Measurements from ENCODE around the gene COX5A.
"Not testable (repeated sequence)": the region's sequence is repeated elsewhere in the genome, so short reads cannot be mapped to it uniquely, and the experiment has no call there.

The COX5A gene

GRCh38 chr15:74917676-74918075, 20.2 kb downstream of the COX5A start:
- Histone ChIP-seq H3K4me3 (ENCODE audit: low read depth in 1 of 2, low read length in 1 of 2) (no peak overlapping the region), H3K27ac (no peak overlapping the region), H3K27me3 (no peaks in the 10 kb centered on the region), H3K9me3 (no peaks in the 10 kb centered on the region), H3K4me1 (ENCODE audit: control insufficient read depth in 1 of 2, insufficient read depth in 1 of 2, low read depth in 1 of 2, low read length in 1 of 2) (no peaks in the 10 kb centered on the region), H3K36me3 (peaks cover 84% of the 10 kb centered on the region)
- TF ChIP-seq CTCF (IDR thresholded peaks at IDR 0.05): no peak

DNA sequence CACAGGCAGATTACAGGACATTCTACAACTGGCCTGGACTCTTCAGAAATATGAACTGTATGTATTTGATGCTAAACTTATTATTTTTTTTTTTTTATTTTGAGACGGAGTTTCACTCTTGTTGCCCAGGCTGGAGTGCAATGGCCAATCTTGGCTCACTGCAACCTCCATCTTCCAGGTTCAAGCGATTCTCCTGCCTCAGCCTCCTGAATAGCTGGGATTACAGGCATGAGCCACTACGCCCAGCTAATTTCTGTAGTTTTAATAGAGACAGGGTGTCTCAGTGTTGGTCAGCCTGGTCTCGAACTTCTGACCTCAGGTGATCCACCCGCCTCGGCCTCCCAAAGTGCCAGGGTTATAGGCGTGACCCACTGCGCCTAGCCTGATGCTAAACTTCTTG, 24.1 kb downstream of the COX5A start:
- H3K27me3 ChIP-seq; H3K27ac ChIP-seq; H3K9me3 ChIP-seq; H3K4me3 ChIP-seq (ENCODE audit: low read depth in 1 of 2, low read length in 1 of 2); H3K4me1 ChIP-seq (ENCODE audit: control insufficient read depth in 1 of 2, insufficient read depth in 1 of 2, low read depth in 1 of 2, low read length in 1 of 2): not testable (repeated sequence)
- peaks cover 57% of the 10 kb centered on the region for H3K36me3 ChIP-seq

GRCh38 chr15:74913041-74913440, 24.8 kb downstream of the COX5A start:
- H3K27ac ChIP-seq: no peak overlapping the region
- no peaks in the 10 kb centered on the region for H3K9me3 ChIP-seq
- no peak for TF ChIP-seq CTCF (IDR thresholded peaks at IDR 0.05)

DNA sequence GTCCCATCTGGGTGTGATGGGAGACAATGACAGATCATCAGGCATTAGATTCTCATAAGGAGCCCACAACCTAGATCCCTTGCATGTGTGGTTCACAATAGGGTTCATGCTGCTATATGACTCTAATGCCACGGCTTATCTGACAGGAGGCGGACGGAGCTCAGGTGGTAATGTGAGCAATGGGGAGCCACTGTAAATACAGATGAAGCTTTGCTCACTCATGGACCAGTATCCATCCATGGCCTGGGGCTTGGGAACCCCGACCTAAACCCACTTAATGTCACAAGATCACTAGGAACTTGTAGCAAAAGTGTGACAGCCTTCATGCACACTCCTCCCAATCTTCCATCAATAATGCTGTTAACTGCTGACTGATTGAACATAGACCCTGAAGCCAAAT, 29.2 kb downstream of the COX5A start:
- no peak for TF ChIP-seq CTCF (IDR thresholded peaks at IDR 0.05)
- Histone ChIP-seq H3K36me3 (peaks cover 26% of the 10 kb centered on the region), H3K4me1 (ENCODE audit: control insufficient read depth in 1 of 2, insufficient read depth in 1 of 2, low read depth in 1 of 2, low read length in 1 of 2) (peaks cover 28% of the 10 kb centered on the region in 2 experiments), H3K9me3 (no peaks in the 10 kb centered on the region), H3K27ac (no peak overlapping the region), H3K4me3 (ENCODE audit: low read depth in 1 of 2, low read length in 1 of 2) (no peak overlapping the region), H3K27me3 (no peaks in the 10 kb centered on the region)

More at GRCh38 chr15:74913041-74913440, 24.8 kb downstream of the COX5A start:
- Histone ChIP-seq H3K36me3 (peaks cover 49% of the 10 kb centered on the region), H3K4me1 (ENCODE audit: control insufficient read depth in 1 of 2, insufficient read depth in 1 of 2, low read depth in 1 of 2, low read length in 1 of 2) (no peaks in the 10 kb centered on the region), H3K27me3 (no peaks in the 10 kb centered on the region), H3K4me3 (ENCODE audit: low read depth in 1 of 2, low read length in 1 of 2) (no peak overlapping the region)

DNA sequence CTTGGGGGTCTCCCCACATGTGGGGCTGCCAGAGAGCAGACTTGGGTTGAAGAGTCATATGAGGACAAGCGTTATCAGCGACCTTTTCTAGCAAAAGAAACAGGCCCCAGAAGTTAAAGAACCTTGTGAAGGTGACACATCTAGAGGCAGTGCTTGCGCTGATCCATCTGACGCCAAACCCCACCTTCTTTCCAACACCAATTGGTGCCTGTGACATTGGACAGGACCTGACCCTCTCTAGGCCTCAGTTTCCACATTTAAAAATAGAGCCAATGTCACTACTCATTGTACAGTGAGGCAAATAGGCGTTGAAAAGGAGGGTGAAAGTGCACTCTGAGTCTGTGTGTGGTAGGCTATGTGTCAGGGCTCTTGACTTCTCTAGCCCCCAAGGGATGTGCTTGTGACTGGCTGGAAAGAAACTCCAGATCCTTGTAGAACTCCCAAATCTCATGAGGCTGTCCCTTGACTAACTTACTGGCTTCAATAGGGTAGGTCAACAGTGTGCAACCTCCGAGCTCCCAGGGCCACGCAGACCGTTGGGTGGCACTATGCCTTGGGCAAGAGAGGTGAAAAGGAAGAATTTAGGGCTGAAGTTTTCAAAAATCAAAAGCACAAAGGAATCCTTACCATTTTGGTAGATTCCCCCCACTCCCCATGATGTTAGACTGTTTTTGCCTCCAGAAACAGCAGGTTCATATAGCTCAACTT, 30.6 kb downstream of the COX5A start:
- no peak for TF ChIP-seq CTCF (IDR thresholded peaks at IDR 0.05)
- Histone ChIP-seq H3K36me3 (peaks cover 19% of the 10 kb centered on the region), H3K27me3 (no peaks in the 10 kb centered on the region), H3K4me1 (ENCODE audit: control insufficient read depth in 1 of 2, insufficient read depth in 1 of 2, low read depth in 1 of 2, low read length in 1 of 2) (peaks cover 35 to 37% of the 10 kb centered on the region in 2 experiments), H3K9me3 (no peaks in the 10 kb centered on the region), H3K27ac (peak overlapping the region; percentile 87), H3K4me3 (ENCODE audit: low read depth in 1 of 2, low read length in 1 of 2) (peak overlapping the region; percentile 81 to 97)

- peaks cover 42 to 43% of the 10 kb centered on the region in 2 experiments for H3K4me1 ChIP-seq (ENCODE audit: control insufficient read depth in 1 of 2, insufficient read depth in 1 of 2, low read depth in 1 of 2, low read length in 1 of 2)
- peaks cover 20% of the 10 kb centered on the region for H3K36me3 ChIP-seq
- no peaks in the 10 kb centered on the region for H3K27me3 ChIP-seq
- peak within 1 kb of the TSS; percentile 87 for H3K27ac ChIP-seq
- peak within 1 kb of the TSS; percentile 81 to 97 for H3K4me3 ChIP-seq (ENCODE audit: low read depth in 1 of 2, low read length in 1 of 2)
- no peaks in the 10 kb centered on the region for H3K9me3 ChIP-seq
- peak; percentile 39 for TF ChIP-seq CTCF (IDR thresholded peaks at IDR 0.05)
Observed at GRCh38 chr15:74906450-74907162, 31.3 kb downstream of the COX5A start, which contains the start of gene FAM219B. TSS of gene FAM219B (minus strand) at chr15:74906851. CDS start at chr15:74906800, 51 bp downstream.

Data from neutrophil (primary cell).